LHCN-M2 (cell line): ENCODE measurements around the gene MACROD2. TPM values are rescaled to one million over a fixed set of nuclear protein-coding genes. Genes with fewer than 3 reads are reported as not detected.
"Not testable (repeated sequence)": the region's sequence is repeated elsewhere in the genome, so short reads cannot be mapped to it uniquely, and the experiment has no call there.

Experiments
- DNase-seq: peaks from one replicate; pipeline ENCODE4 v3.0.0-alpha.2; 2012; ENCODE audit warnings: low read depth
- polyA plus RNA-seq: library from polyadenylated mRNA; unstranded; fragments of >200 nt; gene quantifications from one replicate; pipeline ENCODE4 v1.2.1, GENCODE V29; 2012; ENCODE audit warnings: missing spikeins
- total RNA-seq: library from RNA; depleted of rRNA; stranded (reverse); fragments of >200 nt; gene quantifications from 2 replicates; pipeline ENCODE4 v1.2.3, GENCODE V29; 2014; rRNA removed

Gene MACROD2
- 0.45 and 1.1 TPM in 2 replicates for total RNA-seq
- polyA plus RNA-seq = 1.3 TPM

DNA sequence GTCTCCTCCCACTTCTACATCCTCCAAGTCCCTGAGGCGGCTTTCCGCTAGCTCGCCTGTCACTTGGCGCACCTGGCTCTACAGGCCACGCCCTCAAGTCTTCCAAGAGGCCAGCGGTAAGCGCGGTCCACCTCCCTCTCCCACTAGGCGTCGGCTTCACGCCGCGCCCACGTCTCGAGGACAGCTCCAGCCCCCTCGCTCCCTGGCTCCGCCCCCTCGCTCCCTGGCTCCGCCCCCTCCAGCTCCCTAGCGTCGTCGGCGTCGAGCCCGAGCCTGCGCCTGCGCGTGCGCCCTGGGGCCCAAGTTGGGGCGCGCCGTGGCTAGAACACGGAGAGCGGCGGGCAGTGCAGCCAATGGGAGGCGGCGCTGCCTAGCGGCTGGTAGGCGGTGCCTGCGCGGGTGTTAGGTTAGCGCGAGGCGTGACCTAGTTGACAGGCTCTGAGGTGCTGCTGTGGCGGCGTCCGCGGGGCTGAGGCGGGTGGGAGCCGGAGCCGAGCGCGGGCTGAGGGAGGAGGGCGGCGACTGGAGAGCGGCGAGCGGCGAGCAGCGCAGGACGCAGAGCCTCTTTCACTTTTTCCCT lies at the start of gene MACROD2:
Gene MACROD2 (plus strand): TSS at position 431 of the 580 bp plus-strand sequence.
- peak; percentile 89 for DNase-seq

GRCh38 chr20:13947719-13948118 lies 47.6 kb upstream of the MACROD2 start:
- DNase-seq = no peak

- no peak for DNase-seq
These were observed 42.1 kb upstream of the MACROD2 start for GRCh38 chr20:13953227-13953626.

DNA sequence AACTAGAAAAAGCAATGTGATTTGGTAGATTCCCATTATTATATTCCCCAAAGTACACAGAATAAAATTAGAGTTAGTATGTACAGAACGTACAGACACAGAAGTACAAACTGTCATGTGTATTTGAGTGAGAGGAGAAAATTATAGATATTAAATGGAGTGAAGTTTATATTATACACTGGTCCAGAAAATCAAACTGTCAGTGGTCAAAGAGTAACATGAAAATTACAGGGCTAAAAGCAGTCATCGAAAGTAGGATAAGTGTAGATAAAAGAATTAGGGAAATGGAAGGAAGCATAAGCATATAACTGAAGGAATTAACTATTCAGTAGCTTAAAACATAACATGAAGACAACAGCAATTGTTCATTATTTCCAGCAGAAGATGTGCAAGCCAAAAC lies 35.2 kb upstream of the MACROD2 start:
- DNase-seq = no peak

DNA sequence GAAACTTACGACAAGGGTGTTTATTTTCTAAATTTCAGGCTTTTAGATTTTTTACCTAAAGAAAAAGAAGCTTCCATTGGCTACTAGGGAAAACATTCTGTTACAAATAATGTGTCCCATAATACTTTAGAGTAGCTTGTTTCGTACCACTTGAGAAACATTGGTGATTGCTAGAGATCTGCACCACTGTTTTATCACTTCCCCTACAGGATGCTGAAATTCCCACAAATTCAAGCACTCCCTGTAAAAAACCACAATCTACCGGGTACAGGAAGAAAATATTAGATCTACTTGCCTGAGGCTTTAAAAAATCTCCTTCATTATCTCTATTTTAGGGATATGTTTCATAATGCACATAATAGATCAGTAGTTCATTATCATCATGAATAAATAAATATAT lies 34.8 kb upstream of the MACROD2 start:
- no peak for DNase-seq

GRCh38 chr20:13984211-13984610 lies 11.1 kb upstream of the MACROD2 start:
- DNase-seq = peak; percentile 34

- no peak for DNase-seq
These were observed 4.9 kb upstream of the MACROD2 start, which contains the start of gene SEL1L2 for GRCh38 chr20:13990465-13990864. SEL1L2 (minus strand) TSS chr20:13990614; CDS start chr20:13990534, 80 bp downstream.

DNA sequence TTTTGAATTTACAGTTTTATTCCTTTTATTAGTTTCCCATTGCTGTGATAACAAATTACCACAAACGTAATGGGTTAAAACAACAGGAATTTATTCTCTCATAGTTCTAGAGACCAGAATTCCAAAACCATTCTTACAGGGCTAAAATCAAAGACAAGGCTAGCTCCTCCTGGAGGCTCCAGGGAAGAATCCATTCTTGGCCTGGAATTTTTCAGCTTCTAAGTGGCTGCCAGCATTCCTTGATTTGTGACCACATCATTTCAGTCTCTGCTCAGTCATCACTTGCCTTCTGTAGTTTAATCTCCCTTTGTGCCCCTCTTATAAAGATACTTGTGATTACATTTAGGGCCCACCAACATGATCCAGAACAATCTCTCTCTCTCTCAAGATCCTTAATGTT lies 4.0 kb upstream of the MACROD2 start:
- DNase-seq = no peak

DNA sequence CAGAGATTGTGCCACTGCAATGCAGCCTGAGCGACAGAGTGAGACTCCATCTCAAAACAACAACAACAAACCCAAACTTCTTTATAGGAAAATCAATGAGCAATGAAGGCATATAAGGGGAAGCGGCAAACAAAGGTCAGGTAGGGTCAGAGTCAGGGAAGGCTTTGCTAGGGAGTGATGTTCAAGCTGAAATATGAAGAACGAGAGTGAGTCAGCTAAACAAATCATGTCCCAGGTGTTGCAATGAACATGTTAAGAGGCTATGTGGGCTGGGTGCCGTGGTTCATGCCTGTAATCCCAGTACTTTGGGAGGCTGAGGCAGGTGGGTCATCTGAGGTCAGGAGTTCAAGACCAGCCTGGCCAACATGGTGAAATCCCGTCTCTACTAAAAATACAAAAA lies 3.4 kb upstream of the MACROD2 start:
- DNase-seq = not testable (repeated sequence)

- DNase-seq = no peak
These were observed 525 bp downstream of the MACROD2 start for GRCh38 chr20:13995841-13996240.

GRCh38 chr20:13996265-13996664 lies 949 bp downstream of the MACROD2 start:
- DNase-seq = no peak

GRCh38 chr20:14000917-14001316 lies 5.6 kb downstream of the MACROD2 start:
- no peak for DNase-seq

- DNase-seq = no peak
These were observed 10.7 kb downstream of the MACROD2 start for GRCh38 chr20:14005996-14006395.

DNA sequence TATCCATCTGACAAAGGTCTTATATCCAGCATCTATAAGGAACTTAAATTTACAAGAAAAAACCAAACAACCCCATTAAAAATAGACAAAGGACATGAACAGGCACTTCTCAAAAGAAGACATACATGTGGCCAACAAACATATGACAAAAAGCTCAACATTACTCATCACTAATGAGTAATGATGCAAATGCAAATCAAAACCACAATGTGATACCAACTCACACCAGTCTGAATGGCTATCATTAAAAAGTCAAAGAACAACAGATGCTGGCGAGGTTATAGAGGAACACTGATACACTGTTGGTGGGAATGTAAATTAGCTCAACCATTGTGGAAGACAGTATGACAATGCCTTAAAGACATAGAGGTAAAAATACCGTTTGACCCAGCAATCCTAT lies 13.9 kb downstream of the MACROD2 start:
- DNase-seq = no peak

DNA sequence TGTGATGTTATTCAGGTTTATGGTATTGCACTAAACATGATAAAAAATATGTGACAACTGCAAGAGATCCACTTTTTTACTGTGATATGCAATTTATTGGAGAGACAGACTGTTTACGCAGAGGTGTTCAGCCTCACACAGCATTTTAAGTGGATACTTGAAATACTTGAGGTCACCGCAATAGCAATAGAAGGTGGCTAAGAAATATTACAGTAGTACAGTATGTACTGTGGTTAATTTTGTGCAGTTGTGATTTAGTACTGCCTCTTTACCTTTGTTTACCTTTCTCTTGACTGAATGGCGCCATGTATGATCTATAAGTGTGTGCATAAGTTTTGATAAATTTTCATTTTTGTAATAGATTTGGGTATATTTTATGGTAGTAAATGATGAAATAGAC lies 17.4 kb downstream of the MACROD2 start:
- DNase-seq = no peak

- no peak for DNase-seq
These were observed 35.7 kb downstream of the MACROD2 start for GRCh38 chr20:14030991-14031390.

DNA sequence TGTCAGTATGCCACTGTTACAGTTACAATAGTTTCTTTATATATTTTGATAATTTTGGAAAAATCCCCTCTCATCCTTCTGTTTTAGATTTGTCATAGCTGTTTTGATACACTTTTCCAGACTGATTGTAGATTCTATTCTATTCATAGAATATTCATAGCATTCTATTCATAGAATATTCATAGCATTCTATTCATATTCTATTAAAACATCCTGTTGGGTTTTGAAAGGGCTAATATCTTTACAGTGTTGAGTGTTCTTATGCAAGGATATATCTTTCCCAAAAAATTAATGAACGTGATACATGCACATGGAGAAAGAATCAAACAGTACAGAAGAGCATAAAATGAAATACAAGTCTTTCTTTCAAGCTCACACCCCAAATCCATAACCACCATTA lies 38.0 kb downstream of the MACROD2 start:
- no peak for DNase-seq

DNA sequence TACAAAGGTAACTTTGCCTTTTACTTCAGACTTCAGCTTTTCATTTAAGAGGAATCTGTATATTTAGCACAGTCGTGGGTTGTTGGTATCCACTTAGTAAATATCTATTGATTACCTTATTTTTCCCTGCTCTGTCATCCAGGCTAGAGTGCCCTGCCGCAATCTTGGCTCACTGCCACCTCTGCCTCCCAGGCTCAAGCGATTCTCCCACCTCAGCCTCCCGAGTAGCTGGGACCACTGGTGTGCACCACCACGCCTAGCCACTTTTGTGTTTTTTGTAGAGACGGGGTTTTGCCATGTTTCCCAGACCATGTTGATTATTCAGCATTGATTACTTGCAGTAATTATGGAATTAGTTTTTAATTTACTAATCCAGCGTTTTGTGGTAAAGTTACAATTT lies 41.3 kb downstream of the MACROD2 start:
- DNase-seq = no peak

- DNase-seq = not testable (repeated sequence)
These were observed 49.5 kb downstream of the MACROD2 start for GRCh38 chr20:14044712-14045276.

DNA sequence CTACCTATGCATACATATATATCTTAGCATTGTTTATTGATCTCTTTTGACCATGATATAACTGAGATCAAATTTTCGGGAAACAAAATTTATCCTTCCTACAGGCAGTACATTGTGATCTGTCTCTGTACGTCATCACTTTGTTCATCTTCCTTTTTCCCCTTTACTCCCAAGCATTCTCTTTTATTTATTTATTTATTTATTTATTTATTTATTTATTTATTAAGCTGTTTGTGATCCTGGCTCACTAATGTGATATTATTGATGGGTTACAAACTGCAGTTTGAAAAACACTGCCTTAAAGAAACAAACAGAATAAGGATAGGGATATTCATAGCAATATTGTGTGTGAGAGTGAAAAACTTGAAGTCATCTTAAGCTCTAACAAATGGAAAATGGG lies 51.2 kb downstream of the MACROD2 start:
- no peak for DNase-seq

GRCh38 chr20:14049111-14049510 lies 53.8 kb downstream of the MACROD2 start:
- DNase-seq = no peak

- no peak for DNase-seq
These were observed 56.1 kb downstream of the MACROD2 start for GRCh38 chr20:14051454-14051853.

DNA sequence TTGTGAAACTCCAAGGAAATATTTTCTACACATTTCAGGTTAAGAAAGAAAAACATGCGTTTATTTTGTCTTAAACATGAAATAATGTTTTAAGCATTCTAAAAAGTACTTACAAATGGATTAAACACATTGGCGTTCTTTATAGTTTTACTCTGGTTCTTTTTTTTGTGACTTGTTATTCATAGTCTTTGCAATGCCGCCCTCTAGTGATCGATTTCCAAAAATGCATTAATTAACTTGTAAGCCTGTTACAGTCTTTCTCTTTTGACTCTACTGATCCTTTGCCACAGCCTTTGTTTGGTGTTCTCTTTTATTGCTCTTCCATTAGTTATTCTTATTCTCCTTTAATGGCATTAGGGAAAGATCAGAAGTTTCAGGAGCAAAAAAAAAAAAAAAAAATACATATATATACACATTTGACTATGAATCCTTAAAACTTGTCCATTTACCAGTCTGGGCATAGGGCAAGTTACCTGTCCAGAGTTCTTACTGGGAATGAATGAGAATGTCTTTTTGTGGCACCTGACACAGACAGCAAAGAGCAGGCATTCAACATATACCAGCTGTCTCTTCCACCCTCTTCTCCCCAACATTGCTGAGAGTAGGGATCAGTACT lies 59.9 kb downstream of the MACROD2 start:
- peak; percentile 61 for DNase-seq
